HG03558 (cell line): ENCODE results near the gene SPG11.
A peak's percentile ranks its signal among the peaks of the same experiment; 100 is the strongest.
"Not testable (repeated sequence)": the region's sequence is repeated elsewhere in the genome, so short reads cannot be mapped to it uniquely, and the experiment has no call there.

Experiments
- ATAC-seq: cut with Tn5 transposase; IDR thresholded peaks from one replicate; pipeline ENCODE4 v1.9.1; 2021; ENCODE audit warnings: moderate number of reproducible peaks; ENCODE audit not compliant: unreplicated experiment; ENCODE audit errors: extremely low read depth

SPG11 gene

GRCh38 chr15:44570361-44570760 lies 93.1 kb downstream of the SPG11 start:
- ATAC-seq, result no peak

- no peak for ATAC-seq
Observed at GRCh38 chr15:44569316-44569715, 94.1 kb downstream of the SPG11 start.

GRCh38 chr15:44568338-44568737 lies 95.1 kb downstream of the SPG11 start:
- no peak for ATAC-seq

- no peak for ATAC-seq
Observed at GRCh38 chr15:44566155-44566540, 97.3 kb downstream of the SPG11 start.

GRCh38 chr15:44565387-44566154 lies 97.9 kb downstream of the SPG11 start:
- ATAC-seq, result no peak

GRCh38 chr15:44560926-44561325 lies 102.5 kb downstream of the SPG11 start:
- ATAC-seq, result not testable (repeated sequence)

- no peak for ATAC-seq
Observed at GRCh38 chr15:44554934-44555723, 108.3 kb downstream of the SPG11 start.

- no peak for ATAC-seq
Observed at GRCh38 chr15:44550734-44551133, 112.7 kb downstream of the SPG11 start.

- ATAC-seq, result no peak
Observed at GRCh38 chr15:44550256-44550655, 113.2 kb downstream of the SPG11 start.

GRCh38 chr15:44549152-44549551 lies 114.3 kb downstream of the SPG11 start:
- ATAC-seq, result not testable (repeated sequence)

GRCh38 chr15:44545913-44546802 lies 117.3 kb downstream of the SPG11 start:
- no peak for ATAC-seq

- not testable (repeated sequence) for ATAC-seq
Observed at GRCh38 chr15:44544745-44545144, 118.7 kb downstream of the SPG11 start.

- no peak for ATAC-seq
Observed at GRCh38 chr15:44542596-44542995, 120.9 kb downstream of the SPG11 start.

- ATAC-seq, result no peak
Observed at GRCh38 chr15:44541282-44541958, 122.0 kb downstream of the SPG11 start.

- ATAC-seq, result no peak
Observed at GRCh38 chr15:44537735-44538240, 125.7 kb downstream of the SPG11 start.

- ATAC-seq, result peak; percentile 80
Observed at GRCh38 chr15:44536962-44537734, 126.3 kb downstream of the SPG11 start, which contains the start of gene EIF3J. Gene EIF3J (plus strand): TSS chr15:44537147. CDS start chr15:44537195, 48 bp downstream.

- ATAC-seq, result peak; percentile 24
Observed at GRCh38 chr15:44536302-44536961, 127.0 kb downstream of the SPG11 start.

GRCh38 chr15:44535523-44536301 lies 127.8 kb downstream of the SPG11 start:
- ATAC-seq, result no peak
